HG03342 (cell line): ENCODE measurements around the gene RELN.

Experiments used
- ATAC-seq: cut with Tn5 transposase; IDR thresholded peaks from one replicate; pipeline ENCODE4 v1.9.1; 2021; ENCODE audit warnings: mild to moderate bottlenecking, moderate library complexity; ENCODE audit not compliant: unreplicated experiment

RELN gene

DNA sequence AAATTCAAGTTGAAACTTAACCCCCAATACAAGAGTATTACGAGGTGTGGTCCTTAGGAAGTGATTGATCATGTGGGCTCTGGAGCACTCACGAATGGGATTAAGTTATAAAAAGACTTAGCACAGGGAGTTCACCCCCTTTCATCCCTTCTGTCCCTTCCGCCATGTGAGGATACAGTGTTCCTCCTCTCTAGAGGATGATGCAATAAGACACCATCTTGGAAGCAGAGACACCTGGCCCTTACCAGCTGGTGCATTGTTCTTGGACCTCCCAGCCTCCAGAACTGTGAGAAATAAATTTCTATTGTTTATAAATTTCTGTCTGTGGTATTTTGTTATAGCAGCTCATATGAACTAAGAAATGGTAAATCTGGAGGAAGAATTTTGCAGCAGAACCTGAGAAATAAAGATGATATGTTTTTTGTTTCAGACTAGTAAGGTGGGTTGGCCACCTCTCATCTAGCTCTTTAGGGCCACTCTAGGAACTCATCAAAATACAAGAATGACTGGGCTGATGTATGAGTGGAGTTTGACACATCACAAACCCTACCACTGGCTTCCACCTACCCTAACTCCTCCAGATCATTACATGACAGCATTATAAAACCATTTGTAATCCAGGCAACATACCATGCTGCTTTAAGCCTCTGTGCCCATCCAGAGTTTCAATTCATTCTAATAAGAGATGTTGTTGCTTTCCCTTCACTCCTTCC is 565.8 kb downstream of the RELN start:
- ATAC-seq = no peak
